HepG2 (cell line): ENCODE data around the gene PLLP. TPM values are rescaled to one million over a fixed set of nuclear protein-coding genes. Genes with fewer than 3 reads are reported as not detected.

ENCODE experiments used
- ARHGAP35 ChIP-seq: sonication (generic); formaldehyde crosslinking; IDR thresholded peaks from 2 replicates; pipeline ENCODE4 v1.9.0; 2022; ENCODE audit warnings: mild to moderate bottlenecking, inconsistent platforms, moderate library complexity, missing genetic modification reagents, borderline replicate concordance
- EEA1 ChIP-seq: sonication (generic); formaldehyde crosslinking; IDR thresholded peaks from 2 replicates; pipeline ENCODE4 v1.5.1; 2020; ENCODE audit warnings: mild to moderate bottlenecking, missing genetic modification reagents, borderline replicate concordance
- GABPB1 ChIP-seq: IDR thresholded peaks from 2 replicates; pipeline ENCODE4 v1.6.1; 2016; ENCODE audit warnings: mild to moderate bottlenecking, missing genetic modification reagents, moderate library complexity, missing compliant biosample characterization
- KMT2A ChIP-seq: sonication (generic); formaldehyde crosslinking; IDR thresholded peaks from 2 replicates; pipeline ENCODE4 v1.4.0; 2020; ENCODE audit warnings: missing genetic modification reagents
- PRPF4 ChIP-seq: fragments of 200-400 bp; formaldehyde crosslinking; IDR thresholded peaks from 2 replicates; pipeline ENCODE4 v1.6.1; 2016; ENCODE audit warnings: low read length, low read depth; ENCODE audit not compliant: poor library complexity, severe bottlenecking
- RFX3 ChIP-seq: IDR thresholded peaks from 2 replicates; pipeline ENCODE4 v1.6.1; 2016; ENCODE audit warnings: missing biosample characterization, missing genetic modification reagents
- THAP8 ChIP-seq: sonication (generic); formaldehyde crosslinking; IDR thresholded peaks from 2 replicates; pipeline ENCODE4 v1.5.1; 2020; ENCODE audit warnings: missing genetic modification reagents, mild to moderate bottlenecking, borderline replicate concordance
- THYN1 ChIP-seq: sonication (generic); formaldehyde crosslinking; IDR thresholded peaks from 2 replicates; pipeline ENCODE4 v1.8.1; 2023; ENCODE audit warnings: low read depth, mild to moderate bottlenecking, moderate library complexity, missing genetic modification reagents, borderline replicate concordance
- USF2 ChIP-seq, 2 experiments: sonication (generic) in 1 of 2; formaldehyde crosslinking in 1 of 2; IDR thresholded peaks; 2 replicates each; pipeline versions ENCODE4 v1.5.1 to v1.6.1; 2011 to 2020; ENCODE audit warnings: borderline replicate concordance in 1 of 2, low read depth in 1 of 2, low read length in 1 of 2, mild to moderate bottlenecking in 1 of 2, missing genetic modification reagents in 1 of 2, moderate library complexity in 1 of 2
- ZBTB42 ChIP-seq: sonication (generic); formaldehyde crosslinking; IDR thresholded peaks from 2 replicates; pipeline ENCODE4 v1.5.0; 2020; ENCODE audit warnings: mild to moderate bottlenecking, missing genetic modification reagents
- ZNF180 ChIP-seq: sonication (generic); formaldehyde crosslinking; IDR thresholded peaks from 2 replicates; pipeline ENCODE4 v1.4.0; 2020; ENCODE audit warnings: low read depth, missing genetic modification reagents, borderline replicate concordance
- ZNF3 ChIP-seq: IDR thresholded peaks from 2 replicates; pipeline ENCODE4 v1.7.0; 2017; ENCODE audit warnings: inconsistent platforms
- ZNF510 ChIP-seq: sonication (generic); formaldehyde crosslinking; IDR thresholded peaks from 2 replicates; pipeline ENCODE4 v1.4.0; 2020; ENCODE audit warnings: low read depth, mild to moderate bottlenecking, missing genetic modification reagents
- ZNF672 ChIP-seq: sonication (generic); formaldehyde crosslinking; IDR thresholded peaks from 2 replicates; pipeline ENCODE4 v1.8.1; 2022; ENCODE audit warnings: missing genetic modification reagents
- ZNF781 ChIP-seq: sonication (generic); formaldehyde crosslinking; IDR thresholded peaks from 2 replicates; pipeline ENCODE4 v1.5.1; 2020; ENCODE audit warnings: borderline replicate concordance, mild to moderate bottlenecking, missing genetic modification reagents; ENCODE audit errors: not compliant biosample characterization
- polyA plus RNA-seq, 8 experiments: library from polyadenylated mRNA; depleted of rRNA in 3 of 8; stranded (reverse) in 7 of 8; unstranded in 1 of 8; fragments of >200 nt; fragmentation: Illumina TruSeq in 4 of 8; extraction: Trizol in 4 of 8; gene quantifications; 2 replicates each; pipeline versions ENCODE4 v1.2.1 to v1.2.3, GENCODE V29; 2011 to 2016; ENCODE audit warnings: low read depth in 4 of 8, missing spikeins in 1 of 8, mixed read lengths in 1 of 8; ENCODE audit not compliant: insufficient read depth in 1 of 8
- total RNA-seq, 5 experiments: library from RNA; depleted of rRNA; stranded (reverse); fragments of >200 nt; fragmentation: Illumina TruSeq; extraction: Trizol; gene quantifications; 2 replicates each; pipeline ENCODE4 v1.2.3, GENCODE V29; 2016; ENCODE audit warnings: low read depth in 1 of 5
- TF ChIP-seq, protein P1 (sequence below): sonication (generic); formaldehyde crosslinking; IDR thresholded peaks from 2 replicates; pipeline ENCODE4 v1.4.0; 2020; ENCODE audit warnings: missing genetic modification reagents, borderline replicate concordance
- TF ChIP-seq, protein P2 (sequence below), 2 experiments: sonication (generic) in 1 of 2; formaldehyde crosslinking in 1 of 2; IDR thresholded peaks; 2 replicates each; pipeline versions ENCODE4 v1.4.0 to v1.6.1; 2018 to 2020; ENCODE audit warnings: missing genetic modification reagents in 2 of 2, borderline replicate concordance in 1 of 2, low read depth in 1 of 2, mild to moderate bottlenecking in 1 of 2, missing biosample characterization in 1 of 2

The PLLP gene
- total and polyA plus RNA-seq, 2 of the 13 experiments (the other 11 are each of a cell fraction or from before 2014, with no cell fraction given), result 60.6 to 127 TPM

- no peak for TF ChIP-seq THYN1
- TF ChIP-seq, protein P1, sequence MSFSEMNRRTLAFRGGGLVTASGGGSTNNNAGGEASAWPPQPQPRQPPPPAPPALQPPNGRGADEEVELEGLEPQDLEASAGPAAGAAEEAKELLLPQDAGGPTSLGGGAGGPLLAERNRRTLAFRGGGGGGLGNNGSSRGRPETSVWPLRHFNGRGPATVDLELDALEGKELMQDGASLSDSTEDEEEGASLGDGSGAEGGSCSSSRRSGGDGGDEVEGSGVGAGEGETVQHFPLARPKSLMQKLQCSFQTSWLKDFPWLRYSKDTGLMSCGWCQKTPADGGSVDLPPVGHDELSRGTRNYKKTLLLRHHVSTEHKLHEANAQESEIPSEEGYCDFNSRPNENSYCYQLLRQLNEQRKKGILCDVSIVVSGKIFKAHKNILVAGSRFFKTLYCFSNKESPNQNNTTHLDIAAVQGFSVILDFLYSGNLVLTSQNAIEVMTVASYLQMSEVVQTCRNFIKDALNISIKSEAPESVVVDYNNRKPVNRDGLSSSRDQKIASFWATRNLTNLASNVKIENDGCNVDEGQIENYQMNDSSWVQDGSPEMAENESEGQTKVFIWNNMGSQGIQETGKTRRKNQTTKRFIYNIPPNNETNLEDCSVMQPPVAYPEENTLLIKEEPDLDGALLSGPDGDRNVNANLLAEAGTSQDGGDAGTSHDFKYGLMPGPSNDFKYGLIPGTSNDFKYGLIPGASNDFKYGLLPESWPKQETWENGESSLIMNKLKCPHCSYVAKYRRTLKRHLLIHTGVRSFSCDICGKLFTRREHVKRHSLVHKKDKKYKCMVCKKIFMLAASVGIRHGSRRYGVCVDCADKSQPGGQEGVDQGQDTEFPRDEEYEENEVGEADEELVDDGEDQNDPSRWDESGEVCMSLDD (CRISPR knock-in tag), result peak; percentile 69
- TF ChIP-seq ARHGAP35 (CRISPR knock-in tag), result no peak; the same call in 1 of the 2 replicates
- TF ChIP-seq ZNF180 (CRISPR knock-in tag), result no peak
- no peak for TF ChIP-seq ZNF3
- TF ChIP-seq, protein P2, sequence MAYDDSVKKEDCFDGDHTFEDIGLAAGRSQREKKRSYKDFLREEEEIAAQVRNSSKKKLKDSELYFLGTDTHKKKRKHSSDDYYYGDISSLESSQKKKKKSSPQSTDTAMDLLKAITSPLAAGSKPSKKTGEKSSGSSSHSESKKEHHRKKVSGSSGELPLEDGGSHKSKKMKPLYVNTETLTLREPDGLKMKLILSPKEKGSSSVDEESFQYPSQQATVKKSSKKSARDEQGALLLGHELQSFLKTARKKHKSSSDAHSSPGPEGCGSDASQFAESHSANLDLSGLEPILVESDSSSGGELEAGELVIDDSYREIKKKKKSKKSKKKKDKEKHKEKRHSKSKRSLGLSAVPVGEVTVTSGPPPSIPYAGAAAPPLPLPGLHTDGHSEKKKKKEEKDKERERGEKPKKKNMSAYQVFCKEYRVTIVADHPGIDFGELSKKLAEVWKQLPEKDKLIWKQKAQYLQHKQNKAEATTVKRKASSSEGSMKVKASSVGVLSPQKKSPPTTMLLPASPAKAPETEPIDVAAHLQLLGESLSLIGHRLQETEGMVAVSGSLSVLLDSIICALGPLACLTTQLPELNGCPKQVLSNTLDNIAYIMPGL (CRISPR knock-in tag; IDR thresholded peaks at IDR 0.05; ENCODE audit: borderline replicate concordance in 1 of 2, low read depth in 1 of 2), result peak; percentile 74 to 91; a peak in 3 of 4 replicates
- TF ChIP-seq PRPF4, result no peak
- TF ChIP-seq GABPB1 (CRISPR knock-in tag), result peak; percentile 83
- 0 out of 2 replicates have a peak, but pooled peaks have one; percentile 10 for TF ChIP-seq ZNF672 (CRISPR knock-in tag)
- TF ChIP-seq ZNF781 (CRISPR knock-in tag), result peak; percentile 60
- TF ChIP-seq USF2 (IDR thresholded peaks at IDR 0.05; ENCODE audit: low read depth, low read length), result no peak
- TF ChIP-seq USF2 (CRISPR knock-in tag; IDR thresholded peaks at IDR 0.05; ENCODE audit: borderline replicate concordance), result peak; percentile 54; the same call in 1 of the 2 replicates
- TF ChIP-seq ZBTB42 (CRISPR knock-in tag), result peak; percentile 88; the same call in 1 of the 2 replicates
- peak; percentile 81; the same call in 1 of the 2 replicates for TF ChIP-seq EEA1 (CRISPR knock-in tag)
- peak; percentile 96 for TF ChIP-seq KMT2A (CRISPR knock-in tag)
- no peak; the same call in none of the 2 replicates for TF ChIP-seq THAP8 (CRISPR knock-in tag)
- peak; percentile 88; the same call in 1 of the 2 replicates for TF ChIP-seq ZNF510
- peak; percentile 80 for TF ChIP-seq RFX3 (CRISPR knock-in tag)
Measured at GRCh38 chr16:57244767-57245471, 39.6 kb downstream of the PLLP start, which contains the start of gene ARL2BP (continued).
